Stomach smooth muscle (tissue), 2 donors: ENCODE results near the gene ITGB5.

ENCODE experiments used
- H3K27ac ChIP-seq: one replicate; pipeline ENCODE4 v1.7.0; 2013; ENCODE audit warnings: mild to moderate bottlenecking, low read length, inconsistent platforms
- H3K27me3 ChIP-seq, 2 donors: one replicate each; pipeline ENCODE4 v1.7.0; 2013; ENCODE audit warnings: low read length in 2 of 2; ENCODE audit not compliant: insufficient read depth in 2 of 2, control insufficient read depth in 1 of 2
- H3K36me3 ChIP-seq, 2 donors: one replicate each; pipeline ENCODE4 v1.7.0; 2013; ENCODE audit warnings: low read length in 2 of 2; ENCODE audit not compliant: control insufficient read depth in 2 of 2, insufficient read depth in 2 of 2
- H3K4me1 ChIP-seq: one replicate; pipeline ENCODE4 v1.7.0; 2013; ENCODE audit warnings: low read length; ENCODE audit not compliant: control insufficient read depth, insufficient read depth
- H3K4me3 ChIP-seq, 2 donors: one replicate each; pipeline ENCODE4 v1.7.0; 2013; ENCODE audit warnings: low read length in 2 of 2
- H3K9ac ChIP-seq, 2 donors: one replicate each; pipeline ENCODE4 v1.7.0; 2013; ENCODE audit warnings: low read length in 2 of 2, mild to moderate bottlenecking in 1 of 2
- H3K9me3 ChIP-seq, 2 donors: one replicate each; pipeline ENCODE4 v1.7.0; 2013; ENCODE audit warnings: low read length in 2 of 2; ENCODE audit not compliant: control insufficient read depth in 2 of 2
- donor health status: healthy.
- donor health status: Pancreatic carcinoma.

ITGB5 gene

DNA sequence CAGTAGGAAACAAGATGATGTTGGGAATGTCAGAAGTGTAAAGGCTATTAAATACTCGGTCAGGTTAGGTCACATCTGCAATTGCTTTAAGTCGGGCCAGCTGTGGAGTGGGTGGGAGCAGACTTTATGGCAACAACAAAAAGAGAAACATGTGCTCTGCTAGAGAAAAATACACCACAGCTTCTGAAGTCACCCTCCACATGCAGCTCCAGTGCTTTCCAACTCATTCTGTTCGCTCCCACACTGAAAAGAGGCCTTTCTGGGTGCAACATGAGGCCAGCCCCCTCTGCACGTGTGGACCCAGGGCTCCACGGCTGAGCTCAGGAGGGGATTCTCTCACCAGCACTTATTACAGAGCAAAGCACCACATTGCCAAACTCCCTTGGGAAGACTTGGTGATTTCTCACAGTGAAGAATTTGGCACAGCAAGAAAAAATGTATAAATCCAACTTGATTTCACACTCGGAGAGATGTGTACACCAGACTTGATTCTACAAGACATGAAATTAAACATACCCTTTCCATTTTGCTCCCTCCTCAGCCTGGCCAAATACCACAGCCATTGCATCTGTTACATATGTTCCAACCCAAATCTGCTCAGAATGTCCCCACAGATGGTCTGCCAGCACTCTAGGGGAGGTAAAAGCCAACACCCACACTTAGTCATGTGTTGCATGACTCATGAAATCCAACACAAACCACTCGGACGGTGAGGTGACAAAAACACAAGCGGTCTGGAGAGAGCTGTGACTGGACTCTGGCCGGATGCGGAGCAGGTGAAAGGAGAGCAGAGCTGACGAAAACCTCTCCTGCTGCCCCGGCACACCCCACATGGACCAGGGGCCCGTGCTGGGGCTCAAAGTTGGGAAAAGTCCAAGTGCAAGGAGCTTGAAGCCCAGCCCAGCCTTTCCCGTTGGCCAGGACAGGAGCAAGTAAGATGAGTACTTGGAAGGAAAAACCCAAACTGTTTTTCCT is 74.6 kb downstream of the ITGB5 start:
- peaks cover 4 to 23% of the 10 kb centered on the region in 2 donors for H3K36me3 ChIP-seq
- peaks cover 28% of the 10 kb centered on the region for H3K4me1 ChIP-seq
- peak overlapping the region; percentile 33 to 52 for H3K4me3 ChIP-seq
- H3K27ac ChIP-seq, result peak overlapping the region; percentile 82
- no peaks in the 10 kb centered on the region for H3K27me3 ChIP-seq
- H3K9me3 ChIP-seq, result no peaks in the 10 kb centered on the region
- peak overlapping the region; percentile 18 to 36 for H3K9ac ChIP-seq

DNA sequence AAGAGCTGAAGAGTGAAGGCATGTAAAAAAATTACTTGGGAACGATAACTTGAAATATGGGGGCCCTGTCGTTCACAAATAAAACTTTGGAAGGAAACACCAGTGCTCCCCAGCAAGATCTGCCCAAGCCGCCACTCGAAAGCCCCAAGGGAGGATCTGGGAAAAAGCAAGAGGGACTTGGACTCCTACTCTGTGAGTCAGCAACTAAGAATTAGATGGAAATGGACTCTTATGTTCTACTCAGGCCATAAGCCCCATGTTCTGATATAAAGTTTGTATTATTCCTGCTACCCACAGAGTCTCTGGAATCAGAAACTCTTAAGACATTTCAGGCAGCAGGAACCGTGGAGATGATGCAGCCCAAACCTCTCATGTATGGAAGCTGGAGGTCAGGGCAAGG is 75.7 kb downstream of the ITGB5 start:
- Histone ChIP-seq H3K9ac (no peak overlapping the region), H3K4me1 (peaks cover 28% of the 10 kb centered on the region), H3K4me3 (no peak overlapping the region), H3K9me3 (no peaks in the 10 kb centered on the region), H3K27me3 (no peaks in the 10 kb centered on the region), H3K27ac (peak overlapping the region; percentile 82), H3K36me3 (peaks cover 0 to 17% of the 10 kb centered on the region in 2 donors)

DNA sequence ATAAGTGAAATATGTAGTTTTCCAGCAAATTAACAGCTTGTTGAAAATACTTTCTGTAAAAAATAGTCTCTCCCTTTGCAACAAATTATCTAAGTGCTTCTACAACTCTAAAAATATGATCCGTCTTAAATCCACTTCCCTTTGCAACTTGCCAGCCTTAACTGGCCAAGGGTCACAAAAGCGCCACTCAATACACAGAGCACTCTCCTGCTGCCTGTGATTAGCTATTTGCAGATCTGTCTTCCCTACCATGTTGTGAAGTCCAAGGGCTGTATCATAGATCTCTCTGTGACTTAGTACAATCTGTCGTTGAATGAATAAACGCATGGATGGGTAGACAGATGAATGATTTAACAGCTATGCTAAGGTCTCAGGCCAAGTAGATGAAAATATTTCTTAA is 76.2 kb downstream of the ITGB5 start:
- Histone ChIP-seq H3K27ac (no peak overlapping the region), H3K4me1 (peaks cover 28% of the 10 kb centered on the region), H3K36me3 (peaks cover 0 to 12% of the 10 kb centered on the region in 2 donors), H3K9ac (no peak overlapping the region), H3K9me3 (no peaks in the 10 kb centered on the region), H3K4me3 (no peak overlapping the region), H3K27me3 (no peaks in the 10 kb centered on the region)

DNA sequence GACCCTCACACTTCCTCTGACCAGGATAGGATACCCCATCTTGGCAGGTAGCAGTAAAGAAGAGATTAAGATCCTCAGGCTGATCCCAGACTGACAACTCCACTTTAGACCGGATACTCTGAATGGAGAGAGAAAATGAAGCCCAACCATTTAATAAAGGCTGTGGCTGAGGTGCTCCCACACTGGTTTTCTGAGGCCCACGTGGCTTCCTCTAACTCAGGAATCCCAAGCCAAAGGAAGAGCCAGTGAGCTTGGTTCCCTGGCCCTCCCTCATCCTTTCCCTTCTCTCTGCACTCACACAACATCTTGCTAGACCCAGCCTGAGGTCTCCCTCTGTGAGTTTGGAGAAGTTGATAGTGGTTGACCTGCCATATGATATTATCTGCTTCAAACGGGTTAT is 78.1 kb downstream of the ITGB5 start:
- Histone ChIP-seq H3K4me1 (peaks cover 28% of the 10 kb centered on the region), H3K9ac (no peak overlapping the region), H3K27ac (no peak overlapping the region), H3K27me3 (no peaks in the 10 kb centered on the region), H3K36me3 (peaks cover 0 to 6% of the 10 kb centered on the region in 2 donors), H3K4me3 (no peak overlapping the region), H3K9me3 (no peaks in the 10 kb centered on the region)

DNA sequence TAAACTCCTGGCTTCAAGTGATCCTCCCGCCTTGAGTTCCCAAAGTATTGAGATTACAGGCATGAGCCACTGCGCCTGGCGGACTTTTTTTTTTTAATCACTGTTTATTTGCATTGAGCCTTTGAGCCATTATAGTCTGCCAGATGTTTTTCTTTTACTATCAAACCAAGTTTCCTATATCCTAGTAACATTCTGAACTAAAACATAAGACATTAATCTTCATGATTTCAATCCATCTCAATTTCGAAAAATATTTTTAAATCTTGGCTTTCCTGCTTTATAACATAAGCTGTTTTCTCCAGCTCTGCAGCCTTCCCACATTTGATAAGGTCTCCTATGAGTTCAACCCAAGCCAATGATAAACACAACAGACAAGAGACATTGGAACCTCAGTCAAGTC is 81.5 kb downstream of the ITGB5 start:
- Histone ChIP-seq H3K27ac (no peak overlapping the region), H3K9ac (no peak overlapping the region), H3K36me3 (peaks cover 0 to 8% of the 10 kb centered on the region in 2 donors), H3K4me1 (peaks cover 9% of the 10 kb centered on the region), H3K4me3 (no peak overlapping the region), H3K27me3 (no peaks in the 10 kb centered on the region), H3K9me3 (no peaks in the 10 kb centered on the region)

DNA sequence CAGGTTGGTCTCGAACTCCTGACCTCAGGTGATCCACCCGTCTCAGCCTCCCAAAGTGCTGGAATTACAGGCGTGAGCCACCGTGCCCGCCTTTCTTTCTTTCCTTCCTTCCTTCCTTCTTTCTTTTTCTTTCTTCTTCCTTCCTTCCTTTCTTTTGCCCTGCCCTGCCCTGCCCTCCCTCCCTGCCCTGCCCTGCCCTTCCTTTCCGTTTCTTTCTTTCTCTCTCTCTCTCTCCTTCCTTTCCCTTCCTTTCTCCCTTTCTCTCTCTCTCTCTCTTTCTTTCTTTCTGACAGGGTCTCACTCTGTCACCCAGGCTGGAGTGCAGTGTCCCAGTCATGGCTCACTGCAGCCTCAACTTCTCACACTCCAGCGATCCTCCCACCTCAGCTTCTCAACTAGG is 82.3 kb downstream of the ITGB5 start:
- no peak overlapping the region for H3K9ac ChIP-seq
- H3K9me3 ChIP-seq, result no peaks in the 10 kb centered on the region
- H3K27ac ChIP-seq, result no peak overlapping the region
- peaks cover 0 to 8% of the 10 kb centered on the region in 2 donors for H3K36me3 ChIP-seq
- H3K4me1 ChIP-seq, result peaks cover 17% of the 10 kb centered on the region
- no peaks in the 10 kb centered on the region for H3K27me3 ChIP-seq
- H3K4me3 ChIP-seq, result no peak overlapping the region

DNA sequence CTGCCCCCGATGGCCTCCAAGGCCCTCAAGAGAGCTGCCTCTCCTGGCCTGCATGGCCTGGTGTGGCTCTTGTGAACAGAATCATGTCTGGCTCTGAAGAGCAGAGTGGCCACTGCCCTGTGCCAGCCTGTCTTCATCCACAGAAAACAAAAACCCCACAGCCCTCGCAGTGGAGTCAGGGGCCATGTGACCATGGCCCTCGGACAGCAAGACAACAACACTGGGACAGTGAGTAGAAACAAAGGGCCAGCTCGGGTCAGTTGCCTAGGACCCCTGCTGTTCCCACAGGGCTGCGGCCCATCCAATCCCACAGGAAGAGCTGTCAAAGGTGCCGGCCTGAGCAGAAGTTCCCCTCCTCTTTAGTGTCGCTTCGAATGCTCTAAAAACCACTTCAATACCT is 84.5 kb downstream of the ITGB5 start:
- Histone ChIP-seq H3K27me3 (no peaks in the 10 kb centered on the region), H3K9ac (no peak overlapping the region), H3K4me1 (peaks cover 19% of the 10 kb centered on the region), H3K36me3 (peaks cover 0 to 3% of the 10 kb centered on the region in 2 donors), H3K4me3 (no peak overlapping the region), H3K9me3 (no peaks in the 10 kb centered on the region), H3K27ac (no peak overlapping the region)

DNA sequence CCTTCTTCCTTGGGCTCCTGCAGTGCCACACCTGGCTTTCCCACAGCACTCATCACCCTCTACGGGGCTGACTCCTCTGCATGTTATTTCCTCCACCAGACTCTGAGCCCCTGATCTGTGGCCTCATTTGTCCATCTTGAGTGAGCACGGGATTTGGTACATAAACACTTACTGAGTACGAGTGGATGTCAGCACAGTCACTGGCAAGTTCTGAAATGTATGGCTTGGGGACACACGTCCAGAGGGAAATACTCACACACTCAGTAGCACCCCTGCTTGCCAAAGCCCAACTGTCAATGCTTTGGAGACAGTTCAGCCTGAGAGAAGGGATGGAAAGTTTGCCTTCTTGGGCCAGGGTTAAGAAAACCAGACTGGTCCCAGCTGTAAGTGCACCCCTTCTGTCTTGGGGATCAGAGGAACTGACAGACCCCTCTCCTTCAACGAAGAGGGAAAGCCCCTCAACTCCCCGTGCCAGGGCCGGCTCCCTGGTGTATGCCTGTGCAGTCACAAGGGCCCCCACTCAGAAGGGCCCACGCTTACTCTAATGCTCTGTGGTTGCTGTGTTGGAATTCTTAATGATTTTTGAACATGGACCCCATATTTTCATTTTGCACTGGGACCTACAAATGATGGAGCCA is 85.0 kb downstream of the ITGB5 start:
- Histone ChIP-seq H3K4me3 (no peak overlapping the region), H3K9me3 (no peaks in the 10 kb centered on the region), H3K36me3 (peaks cover 0 to 3% of the 10 kb centered on the region in 2 donors), H3K4me1 (peaks cover 19% of the 10 kb centered on the region), H3K27me3 (no peaks in the 10 kb centered on the region), H3K9ac (no peak overlapping the region), H3K27ac (no peak overlapping the region)

DNA sequence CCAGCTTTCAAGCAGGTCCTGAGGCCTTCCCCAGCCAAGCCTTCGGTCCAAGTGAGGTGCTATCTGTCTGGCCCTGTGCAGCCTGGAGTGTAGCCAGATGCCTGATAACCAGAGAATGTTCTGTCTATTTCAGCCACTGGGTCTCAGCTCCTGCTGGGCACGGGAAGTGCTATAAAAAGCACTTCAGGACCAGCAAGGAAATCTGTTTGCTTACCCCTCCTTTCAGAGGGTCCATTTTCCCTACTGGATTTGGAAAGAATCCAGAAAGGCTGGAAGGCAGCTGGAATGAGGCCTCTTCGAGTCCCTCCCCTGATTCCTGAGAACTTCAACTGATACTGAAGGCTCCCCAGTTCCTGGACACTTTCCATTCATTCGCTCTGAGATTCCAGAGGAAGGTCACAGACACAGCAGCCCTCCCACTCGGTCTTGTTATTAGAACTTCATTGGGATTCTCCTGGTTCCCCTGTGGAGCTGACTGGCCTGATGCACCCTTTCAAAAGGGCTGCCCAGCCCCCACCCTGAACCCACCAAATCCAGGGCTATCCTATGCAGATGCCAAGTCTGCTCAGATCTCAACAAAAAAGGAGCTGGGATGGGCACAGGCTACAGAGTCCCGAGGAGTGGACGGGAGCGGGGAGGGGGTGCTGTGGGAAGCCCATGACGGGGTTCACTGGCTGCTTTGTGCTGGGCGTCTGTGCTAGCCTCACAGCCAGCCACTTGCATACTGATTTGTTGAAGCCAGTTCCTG is 86.5 kb downstream of the ITGB5 start:
- H3K9ac ChIP-seq, result peak overlapping the region in 1 of 2 donors; percentile 42
- H3K4me3 ChIP-seq, result peak overlapping the region in 1 of 2 donors; percentile 29
- H3K4me1 ChIP-seq, result peaks cover 19% of the 10 kb centered on the region
- no peaks in the 10 kb centered on the region for H3K9me3 ChIP-seq
- H3K36me3 ChIP-seq, result peaks cover 4 to 11% of the 10 kb centered on the region in 2 donors
- H3K27ac ChIP-seq, result peak overlapping the region; percentile 37
- no peaks in the 10 kb centered on the region for H3K27me3 ChIP-seq

DNA sequence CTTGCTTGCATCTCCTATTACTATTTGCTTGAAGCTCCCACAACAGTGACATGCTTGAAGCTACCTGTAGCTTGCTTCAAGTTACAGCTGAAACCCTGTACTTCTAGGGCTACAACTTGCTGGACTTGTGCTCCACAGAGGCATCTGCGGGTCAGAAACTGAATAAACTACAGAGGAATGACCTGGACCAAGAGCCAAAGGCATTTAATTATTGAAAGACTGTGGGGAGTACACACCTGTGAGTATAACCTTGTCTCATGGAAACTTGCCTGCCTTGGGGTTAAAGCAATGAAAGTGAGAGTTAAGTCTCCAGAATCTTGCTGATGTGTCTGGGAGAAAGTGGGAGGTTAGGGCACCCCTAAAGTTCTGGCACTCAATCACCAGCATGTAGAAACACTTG is 87.1 kb downstream of the ITGB5 start:
- H3K9ac ChIP-seq, result peak overlapping the region in 1 of 2 donors; percentile 42
- H3K4me3 ChIP-seq, result no peak overlapping the region
- peaks cover 5 to 13% of the 10 kb centered on the region in 2 donors for H3K36me3 ChIP-seq
- H3K27ac ChIP-seq, result peak overlapping the region; percentile 37
- H3K4me1 ChIP-seq, result peaks cover 19% of the 10 kb centered on the region
- H3K27me3 ChIP-seq, result no peaks in the 10 kb centered on the region
- H3K9me3 ChIP-seq, result no peaks in the 10 kb centered on the region
